Upper lobe of right lung (tissue), 1 donor: ENCODE data around the gene GLIS1. TPM values are rescaled to one million over a fixed set of nuclear protein-coding genes. Genes with fewer than 3 reads are reported as not detected.
A peak's percentile ranks its signal among the peaks of the same experiment; 100 is the strongest.

Source experiments
- ATAC-seq: fragments of 200-7000 bp; cut with Tn5 transposase; one replicate; pipeline ENCODE4 v1.9.1; 2020; ENCODE audit warnings: mild to moderate bottlenecking, moderate library complexity
- DNase-seq: peaks from one replicate; pipeline ENCODE4 v3.0.0-alpha.2; 2020
- H3K27ac ChIP-seq: fragments of 200-600 bp; one replicate; pipeline ENCODE4 v1.8.0; 2022
- H3K27me3 ChIP-seq: fragments of 200-600 bp; one replicate; pipeline ENCODE4 v1.8.0; 2022; ENCODE audit warnings: mild to moderate bottlenecking
- H3K36me3 ChIP-seq: fragments of 200-600 bp; one replicate; pipeline ENCODE4 v1.8.0; 2022
- H3K4me1 ChIP-seq: fragments of 200-600 bp; one replicate; pipeline ENCODE4 v1.8.0; 2022
- H3K4me3 ChIP-seq: fragments of 200-600 bp; one replicate; pipeline ENCODE4 v1.8.0; 2022; ENCODE audit warnings: mild to moderate bottlenecking
- H3K9me3 ChIP-seq: fragments of 200-600 bp; one replicate; pipeline ENCODE4 v1.8.0; 2022
- CTCF ChIP-seq: fragments of 200-600 bp; IDR thresholded peaks from one replicate; pipeline ENCODE4 v1.8.0; 2022; ENCODE audit warnings: antibody characterized with exemption
- intact Hi-C: fragments of 100-400 bp; cut with DNase I; formaldehyde crosslinking; loops from one replicate; pipeline ENCODE4 v1.11.0; 2022
- total RNA-seq: library from RNA; stranded (reverse); fragmentation: NEBNext Ultra II Directional; extraction: Animal tissue kit (Norgen Biotek cat#: 25700); gene quantifications from one replicate; pipeline ENCODE4 v1.2.1, GENCODE V29; 2021
- donor health status: DM: no; HTN: yes; CAD: no; lungs with severe emphysema.

Gene GLIS1
- total RNA-seq, 1 donor from 2014 or later = 0.14 TPM

GRCh38 chr1:53545663-53546408, 193.1 kb downstream of the GLIS1 start:
- no peak for ATAC-seq
- peak; percentile 47 for DNase-seq

GRCh38 chr1:53544728-53545515, 194.0 kb downstream of the GLIS1 start:
- Histone ChIP-seq H3K4me1 (peaks cover 2% of the 10 kb centered on the region), H3K9me3 (no peaks in the 10 kb centered on the region), H3K36me3 (no peaks in the 10 kb centered on the region), H3K27me3 (no peaks in the 10 kb centered on the region), H3K4me3 (no peak overlapping the region), H3K27ac (no peak overlapping the region)
- TF ChIP-seq CTCF = no peak
- DNase-seq = peak; percentile 46
- intact Hi-C loops = no loop called here
- no peak for ATAC-seq

More at GRCh38 chr1:53545663-53546408, 193.1 kb downstream of the GLIS1 start:
- no peak overlapping the region for H3K4me3 ChIP-seq
- H3K27me3 ChIP-seq = no peaks in the 10 kb centered on the region
- no peaks in the 10 kb centered on the region for H3K36me3 ChIP-seq
- intact Hi-C loops = no loop called here
- H3K4me1 ChIP-seq = peaks cover 8% of the 10 kb centered on the region
- no peak overlapping the region for H3K27ac ChIP-seq
- TF ChIP-seq CTCF = no peak
- no peaks in the 10 kb centered on the region for H3K9me3 ChIP-seq

- intact Hi-C loops = no loop called here
- TF ChIP-seq CTCF = no peak
Observed at GRCh38 chr1:53543778-53544695, 194.9 kb downstream of the GLIS1 start.

GRCh38 chr1:53543130-53543777, 195.7 kb downstream of the GLIS1 start:
- H3K4me1 ChIP-seq = no peaks in the 10 kb centered on the region
- no peaks in the 10 kb centered on the region for H3K36me3 ChIP-seq
- no peaks in the 10 kb centered on the region for H3K9me3 ChIP-seq
- H3K4me3 ChIP-seq = no peak overlapping the region
- ATAC-seq (no peak), DNase-seq (peak; percentile 32)
- intact Hi-C loops = no loop called here
- H3K27me3 ChIP-seq = no peaks in the 10 kb centered on the region
- TF ChIP-seq CTCF = no peak
- H3K27ac ChIP-seq = no peak overlapping the region

More at GRCh38 chr1:53543778-53544695, 194.9 kb downstream of the GLIS1 start:
- no peaks in the 10 kb centered on the region for H3K27me3 ChIP-seq
- H3K9me3 ChIP-seq = no peaks in the 10 kb centered on the region
- no peaks in the 10 kb centered on the region for H3K4me1 ChIP-seq
- ATAC-seq (no peak), DNase-seq (peak; percentile 55)
- no peak overlapping the region for H3K4me3 ChIP-seq
- H3K27ac ChIP-seq = no peak overlapping the region
- H3K36me3 ChIP-seq = no peaks in the 10 kb centered on the region

- Histone ChIP-seq H3K36me3 (no peaks in the 10 kb centered on the region), H3K4me1 (no peaks in the 10 kb centered on the region), H3K4me3 (no peak overlapping the region), H3K27ac (no peak overlapping the region), H3K27me3 (no peaks in the 10 kb centered on the region), H3K9me3 (no peaks in the 10 kb centered on the region)
- DNase-seq = peak; percentile 38
- TF ChIP-seq CTCF = no peak
- intact Hi-C loops = no loop called here
- no peak for ATAC-seq
Observed at GRCh38 chr1:53542551-53542950, 196.4 kb downstream of the GLIS1 start.
